ENCODE data around the gene ZNF507.
A peak's percentile ranks its signal among the peaks of the same experiment; 100 is the strongest.

ZNF507 gene

GRCh38 chr19:32345261-32346207, at the start of gene ZNF507:
TSS of gene ZNF507 (plus strand) at chr19:32345610. CDS start at chr19:32352831, 7,221 bp downstream.
- peak; percentile 91 for DNase-seq

DNA sequence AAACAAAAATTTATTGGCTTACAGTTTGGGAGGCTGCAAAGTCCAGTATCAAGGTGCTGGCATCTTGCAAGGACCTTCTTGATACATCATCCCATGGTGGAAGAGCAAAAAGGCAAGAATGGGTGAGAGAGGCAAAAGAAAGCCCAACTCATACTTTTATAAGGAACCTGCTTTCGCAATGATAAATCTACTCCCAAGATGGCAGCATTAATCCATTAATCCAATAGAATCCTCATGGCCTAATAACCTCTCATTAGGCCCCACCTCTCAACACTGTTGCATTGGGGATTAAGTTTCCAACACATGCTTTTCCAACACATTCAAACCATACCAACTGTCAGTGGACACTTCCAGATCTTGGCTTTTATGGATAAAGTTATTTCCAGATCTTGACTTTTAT, 48.7 kb upstream of the ZNF507 start:
- peak; percentile 77 for DNase-seq

- no peak for DNase-seq
Measured at GRCh38 chr19:32302778-32303177, 42.6 kb upstream of the ZNF507 start.

GRCh38 chr19:32303193-32303592, 42.2 kb upstream of the ZNF507 start:
- DNase-seq = no peak

DNA sequence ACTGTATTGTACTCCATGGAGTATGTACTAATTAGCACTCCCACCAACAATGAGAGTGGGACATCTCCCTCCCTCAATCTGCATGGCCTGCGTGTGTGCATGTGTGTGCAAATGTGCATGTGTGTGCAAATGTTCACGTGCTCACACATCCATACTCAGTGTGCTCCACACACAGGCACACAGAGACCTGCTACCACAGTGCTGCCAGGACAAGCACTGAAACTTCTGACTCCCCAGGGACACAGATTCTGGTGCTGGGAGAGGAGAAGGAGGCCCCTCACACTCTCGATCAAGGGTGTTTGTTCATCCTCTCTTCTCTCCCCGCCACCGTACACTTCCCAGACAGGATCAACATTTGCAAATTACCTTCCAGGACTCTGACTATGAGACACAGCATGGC, 37.8 kb upstream of the ZNF507 start:
- no peak for DNase-seq

- no peak for DNase-seq
Measured at GRCh38 chr19:32308431-32309077, 36.9 kb upstream of the ZNF507 start.

DNA sequence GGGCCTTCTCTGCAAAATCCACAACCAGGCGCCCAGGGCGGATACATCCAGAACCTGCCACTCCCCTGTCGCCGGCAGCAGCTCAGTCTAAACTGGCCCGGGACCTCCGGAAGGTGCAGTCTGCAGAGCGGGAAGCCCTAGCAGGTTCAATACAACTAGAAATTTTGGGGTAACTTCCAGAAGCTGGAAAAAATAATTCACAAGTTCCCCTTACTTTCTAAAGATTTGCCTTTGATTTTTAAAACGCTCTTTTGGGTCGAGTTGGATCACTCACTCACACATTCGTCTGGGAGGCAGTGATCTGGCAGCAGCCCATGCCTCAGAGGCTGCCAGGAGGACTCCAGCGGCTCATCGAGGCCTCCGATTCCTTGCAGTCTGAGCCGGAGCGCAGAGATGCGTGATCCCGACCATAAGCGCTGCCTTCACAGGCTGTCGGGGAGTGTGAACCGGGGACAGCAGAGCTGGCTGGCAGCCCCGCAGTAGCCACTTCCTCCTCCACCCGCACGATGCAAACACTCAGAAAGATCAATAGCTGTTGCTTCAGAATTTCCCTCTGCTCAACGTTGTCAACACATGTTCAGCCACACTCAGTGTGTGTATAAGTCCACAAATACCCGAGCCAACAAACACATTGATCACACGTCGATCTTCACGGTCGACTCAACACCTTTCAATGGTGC, 35.6 kb upstream of the ZNF507 start:
- no peak for DNase-seq

DNA sequence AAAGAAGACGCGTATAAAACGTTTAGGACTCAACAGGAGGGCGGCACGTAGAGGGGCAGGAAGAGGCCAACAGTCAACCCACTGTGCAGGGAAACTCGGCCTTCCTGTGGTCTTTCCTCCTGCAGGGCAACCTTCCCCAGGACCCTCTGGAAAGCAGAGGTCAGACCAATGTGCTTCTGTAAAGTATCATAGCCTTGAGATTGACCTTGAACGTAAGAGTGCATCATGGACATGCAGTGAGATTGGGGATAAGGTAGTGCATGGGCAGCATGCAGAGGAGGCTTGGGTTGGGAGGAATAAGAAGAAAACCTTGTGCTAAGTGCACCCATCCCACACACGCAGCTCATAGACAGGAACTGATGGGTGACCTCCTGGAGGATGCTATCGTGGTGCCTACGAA, 34.0 kb upstream of the ZNF507 start:
- DNase-seq = no peak

DNA sequence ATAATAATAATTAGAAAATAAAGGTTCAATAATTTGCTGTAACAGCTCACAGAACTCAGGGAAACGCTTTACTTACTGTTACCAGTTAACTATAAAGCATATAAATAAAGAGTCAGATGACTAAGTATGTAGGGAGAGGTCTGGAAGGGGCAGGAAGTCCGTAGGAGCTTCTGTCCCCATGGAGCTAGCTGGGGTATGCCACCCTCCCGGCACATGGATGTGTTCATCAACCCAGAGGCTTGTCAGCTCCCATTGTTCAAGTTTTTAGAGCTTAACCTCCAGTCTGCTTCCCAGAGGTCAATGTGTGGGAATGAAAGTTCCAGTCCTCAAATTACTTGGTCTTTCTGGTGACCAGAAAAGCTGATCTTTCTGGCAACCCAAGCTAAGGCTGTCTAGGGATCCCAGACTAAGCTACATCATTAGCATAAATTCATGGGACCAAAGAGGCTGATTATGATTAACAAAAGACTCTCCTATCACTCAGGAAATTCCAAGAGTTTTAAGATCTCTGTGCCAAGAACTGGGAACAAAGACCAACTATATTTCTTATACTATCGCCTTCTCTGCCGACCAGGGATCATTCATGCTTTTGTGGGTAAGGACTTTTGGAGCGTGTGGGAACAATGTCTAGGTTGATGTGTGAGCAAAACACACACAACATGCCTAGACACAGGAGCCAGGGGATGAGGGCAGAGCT, 31.7 kb upstream of the ZNF507 start:
- no peak for DNase-seq

GRCh38 chr19:32316034-32316433, 29.4 kb upstream of the ZNF507 start:
- no peak for DNase-seq

DNA sequence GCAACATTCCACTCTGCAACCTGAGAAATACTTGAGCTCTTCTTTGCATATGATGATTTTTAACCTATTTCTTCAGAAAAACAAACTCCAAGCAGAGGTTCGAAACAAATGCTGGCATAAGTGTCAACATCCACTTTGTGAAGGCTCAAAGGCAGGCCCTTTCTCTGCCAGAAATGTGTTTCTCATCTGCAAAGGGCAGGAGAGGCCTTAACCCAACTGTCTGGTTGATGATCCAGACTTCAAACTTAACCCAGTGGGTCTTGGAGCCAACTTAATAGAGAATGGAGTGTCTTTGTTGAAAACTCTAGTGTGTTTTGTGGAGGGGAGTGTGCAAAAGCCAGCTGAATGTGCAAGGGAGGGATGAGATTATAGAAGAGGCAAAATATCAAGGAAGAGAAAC, 28.3 kb upstream of the ZNF507 start:
- DNase-seq = no peak

DNA sequence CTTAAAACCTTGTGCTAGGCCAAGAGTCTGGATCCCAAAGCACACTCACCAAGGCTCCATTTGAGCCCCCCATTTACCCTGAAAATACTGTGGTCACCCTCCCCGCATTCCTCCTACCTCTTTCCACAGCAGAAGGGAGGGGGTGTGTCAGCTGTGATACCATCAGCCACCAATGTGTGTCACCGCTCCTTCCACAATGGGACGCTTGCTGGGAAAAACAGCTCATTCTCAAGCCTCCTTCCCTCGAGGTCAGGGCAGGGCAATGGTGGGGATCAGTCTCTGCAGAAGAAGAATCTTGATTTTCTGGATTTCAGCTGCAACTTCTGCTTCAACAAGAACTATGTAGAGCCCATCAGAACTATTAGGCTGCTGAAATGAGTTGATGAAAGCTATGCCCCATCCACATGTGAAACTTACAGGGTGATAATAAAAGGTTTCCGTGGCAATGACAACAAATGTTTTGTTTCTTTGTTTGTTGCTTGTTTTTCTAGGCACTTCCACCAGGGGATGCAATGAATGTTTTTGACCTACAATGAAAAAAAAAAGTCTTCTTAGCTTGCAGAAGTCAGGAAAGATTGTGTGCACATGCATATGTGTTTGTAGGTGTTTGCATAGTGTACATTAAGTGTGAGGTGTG, 26.4 kb upstream of the ZNF507 start:
- peak; percentile 67 for DNase-seq

DNA sequence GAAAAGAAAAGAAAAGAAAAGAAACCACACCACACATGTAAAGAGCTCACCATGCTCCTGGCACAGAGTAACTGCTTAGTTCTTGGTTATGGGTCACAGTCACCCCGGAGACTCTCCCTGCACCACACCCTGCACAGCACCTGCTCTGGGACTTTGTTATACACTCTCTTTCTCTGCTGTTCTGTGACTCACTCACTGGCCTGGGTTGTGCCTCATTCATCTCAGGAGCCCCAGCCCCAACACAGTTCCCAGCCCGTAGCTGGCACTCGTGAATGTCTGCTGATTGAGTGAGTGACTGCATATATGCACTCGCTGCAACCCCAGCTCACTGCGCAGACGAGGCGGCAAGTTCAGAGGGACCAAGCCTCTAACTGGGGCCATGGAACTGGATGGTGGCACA, 22.9 kb upstream of the ZNF507 start:
- DNase-seq = no peak

GRCh38 chr19:32324631-32325285, 20.7 kb upstream of the ZNF507 start:
- DNase-seq = no peak

GRCh38 chr19:32330213-32330857, 15.1 kb upstream of the ZNF507 start:
- peak; percentile 48 for DNase-seq

GRCh38 chr19:32333227-32333626, 12.2 kb upstream of the ZNF507 start:
- no peak for DNase-seq

- DNase-seq = no peak
Measured at GRCh38 chr19:32336259-32337083, 8.9 kb upstream of the ZNF507 start.

DNA sequence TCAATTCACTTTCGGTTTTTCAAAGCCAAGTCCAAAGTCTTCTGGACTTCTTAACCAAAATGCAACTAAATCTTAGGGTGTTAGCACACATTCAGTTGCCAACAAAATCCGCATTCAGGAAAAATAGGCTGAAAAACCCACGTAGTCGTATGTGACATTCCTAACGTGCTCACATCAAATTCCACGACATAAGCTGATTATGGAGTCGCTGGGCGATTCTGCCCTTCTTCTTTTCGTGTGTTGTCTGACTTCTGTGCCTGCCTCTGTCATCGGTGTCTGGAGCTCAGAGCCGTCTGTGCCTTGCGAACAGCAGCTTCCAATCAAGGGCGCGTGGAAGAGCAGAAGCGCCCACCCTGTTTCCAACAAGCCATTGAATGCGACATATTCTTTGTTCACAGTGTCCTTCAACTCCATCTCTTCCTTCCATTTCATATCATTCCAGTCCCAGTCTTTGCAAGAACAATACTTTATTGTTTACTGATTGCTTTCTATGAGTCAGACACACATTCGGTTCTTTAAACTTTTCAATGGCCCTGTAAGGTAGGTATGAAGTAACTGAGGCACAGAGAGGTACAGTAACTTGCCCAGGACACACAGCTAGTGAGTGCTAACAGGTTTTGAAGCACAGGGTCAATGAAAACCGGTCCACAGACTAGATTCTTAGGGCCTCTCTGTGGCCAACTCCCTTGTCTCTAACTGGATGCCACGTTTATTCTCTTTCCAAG, 8.2 kb upstream of the ZNF507 start:
- DNase-seq = no peak

DNA sequence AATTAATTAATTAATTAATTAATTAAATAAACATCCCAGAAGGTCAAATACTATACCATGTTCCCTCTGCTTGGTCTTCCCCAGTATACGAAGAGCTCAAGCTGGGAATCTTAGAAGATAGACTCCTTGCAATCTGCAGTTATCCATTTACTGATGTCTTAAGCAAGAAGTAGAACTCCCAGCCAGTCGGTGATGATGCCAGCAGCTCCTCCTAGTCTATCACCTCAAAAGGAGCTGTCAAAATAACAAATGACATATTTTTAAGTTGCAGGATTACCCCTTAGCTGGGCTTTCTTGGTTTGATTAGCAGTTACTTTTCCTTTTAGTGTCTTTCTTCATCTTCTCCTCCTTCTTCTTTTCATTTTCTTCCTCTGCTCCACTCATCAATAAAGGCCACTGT, 6.0 kb upstream of the ZNF507 start:
- DNase-seq = no peak

Measured in NCI-H82 (cell line).